ENCODE results near the gene DNAI1. TPM values are rescaled to one million over a fixed set of nuclear protein-coding genes. Genes with fewer than 3 reads are reported as not detected.

DNAI1 gene
- total and polyA plus RNA-seq, 2 of the 13 experiments (the other 11 are each of a cell fraction or from before 2014, with no cell fraction given), result not detected

GRCh38 chr9:34545497-34545896 is 86.9 kb downstream of the DNAI1 start (continued):
- no peak for TF ChIP-seq ZNF260 (CRISPR knock-in tag; IDR thresholded peaks at IDR 0.05; ENCODE audit: borderline replicate concordance, low read depth)
- no peak for TF ChIP-seq PREB (CRISPR knock-in tag; IDR thresholded peaks at IDR 0.05)
- TF ChIP-seq SNAPC2 (CRISPR knock-in tag; IDR thresholded peaks at IDR 0.05), result no peak
- no peak for TF ChIP-seq ZNF740 (CRISPR knock-in tag; IDR thresholded peaks at IDR 0.05)
- TF ChIP-seq AKAP8 (CRISPR knock-in tag; IDR thresholded peaks at IDR 0.05), result no peak
- TF ChIP-seq AGO1 (IDR thresholded peaks at IDR 0.05; ENCODE audit: low read depth, low read length, poor library complexity, severe bottlenecking), result no peak
- no peak for TF ChIP-seq RXRB (CRISPR knock-in tag; IDR thresholded peaks at IDR 0.05; ENCODE audit: borderline replicate concordance)
- no peak for TF ChIP-seq ZFP36L1 (CRISPR knock-in tag; IDR thresholded peaks at IDR 0.05)
- no peak for TF ChIP-seq SATB2 (CRISPR knock-in tag; IDR thresholded peaks at IDR 0.05)
- no peak for TF ChIP-seq CREB1 (IDR thresholded peaks at IDR 0.05)
- no peak for TF ChIP-seq CREB1 (CRISPR knock-in tag; IDR thresholded peaks at IDR 0.05)
- no peak for TF ChIP-seq PLSCR1 (CRISPR knock-in tag; IDR thresholded peaks at IDR 0.05; ENCODE audit: borderline replicate concordance)

Data from HepG2 (cell line).